Measurements from ENCODE around the gene PPTC7.
"Not testable (repeated sequence)": the region's sequence is repeated elsewhere in the genome, so short reads cannot be mapped to it uniquely, and the experiment has no call there.

The PPTC7 gene

DNA sequence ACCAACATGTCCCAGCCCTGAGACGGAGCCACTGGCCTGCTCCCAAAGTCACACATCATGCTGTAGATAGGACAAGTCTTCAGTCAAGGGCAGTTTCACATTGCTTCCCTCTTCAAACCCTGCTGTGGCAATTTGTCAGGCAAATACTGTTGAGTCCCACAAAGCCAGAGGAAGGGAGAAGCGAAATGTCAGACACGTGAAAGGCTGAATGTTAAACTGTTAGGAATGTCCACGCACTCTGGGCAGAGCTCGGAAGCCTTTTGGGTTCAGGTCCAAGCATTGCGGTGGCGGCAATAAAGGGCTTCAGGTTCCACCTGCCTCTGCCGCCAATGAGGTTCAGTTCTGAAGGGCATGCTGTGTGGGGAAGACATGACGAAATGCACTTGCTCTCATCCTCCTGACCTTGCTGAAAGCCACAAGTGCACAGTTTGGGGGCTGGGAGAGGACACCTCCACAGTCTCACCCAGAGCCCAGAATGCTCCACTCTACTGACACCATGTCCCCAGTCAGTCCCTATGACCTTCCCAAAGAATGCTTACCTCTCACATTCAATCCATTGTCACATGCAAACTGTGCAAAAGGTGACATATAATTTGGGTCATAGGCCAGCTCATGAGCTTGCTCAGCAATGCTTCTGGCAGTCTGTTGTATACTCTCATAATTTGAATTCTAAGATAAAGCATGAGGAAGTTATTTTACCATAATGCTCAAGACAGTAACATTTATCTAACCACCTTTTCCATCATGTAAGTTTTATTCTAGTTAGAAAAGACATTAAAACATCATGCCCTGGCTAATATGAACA, 45.3 kb downstream of the PPTC7 start:
- no peak for FAIRE-seq
- DNase-seq (ENCODE audit: insufficient read length, low spot score): no peak

GRCh38 chr12:110536834-110537604, 46.1 kb downstream of the PPTC7 start:
- DNase-seq (ENCODE audit: insufficient read length, low spot score): no peak
- FAIRE-seq: peak; percentile 37

- DNase-seq (ENCODE audit: insufficient read length, low spot score): no peak
- FAIRE-seq: peak; percentile 28
Observed at GRCh38 chr12:110534811-110535210, 48.3 kb downstream of the PPTC7 start.

DNA sequence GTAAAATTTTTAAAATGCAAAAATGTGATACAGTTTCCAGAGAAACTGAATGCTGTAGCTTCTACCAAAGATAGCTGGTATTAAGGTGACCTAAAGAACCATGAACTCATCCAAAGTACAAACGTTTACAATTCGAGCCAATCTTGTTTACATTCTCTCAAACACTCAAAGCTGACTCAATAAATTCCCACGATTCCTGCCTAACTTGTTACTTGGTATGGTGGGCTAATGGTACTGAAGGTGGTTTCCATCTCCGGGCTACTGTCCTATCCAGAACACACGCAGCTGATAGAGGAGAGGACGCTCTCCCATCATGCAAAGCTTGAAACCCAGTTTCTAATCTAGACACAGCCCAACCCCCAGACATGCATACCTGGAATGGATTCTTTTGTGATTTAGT, 49.5 kb downstream of the PPTC7 start:
- FAIRE-seq (peak; percentile 73), DNase-seq (ENCODE audit: insufficient read length, low spot score) (no peak)

DNA sequence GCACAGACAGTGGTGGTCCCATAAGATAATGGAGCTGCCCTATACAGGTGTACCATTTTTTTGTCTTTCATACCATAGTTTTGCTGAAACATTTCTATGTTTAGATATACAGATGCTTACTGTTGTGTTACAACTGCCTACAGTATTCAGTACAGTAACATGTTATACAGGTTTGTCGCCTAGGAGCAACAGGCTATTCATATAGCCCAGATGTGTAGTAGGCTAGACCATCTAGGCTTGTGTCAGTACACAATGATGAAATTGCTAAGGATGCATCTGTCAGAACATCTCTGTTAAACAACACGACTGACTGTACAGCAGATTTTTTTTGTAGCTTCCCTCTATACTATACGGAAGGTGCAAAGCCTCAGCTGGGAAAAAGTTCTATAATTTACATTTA, 50.5 kb downstream of the PPTC7 start:
- DNase-seq (ENCODE audit: insufficient read length, low spot score) (no peak), FAIRE-seq (no peak)

DNA sequence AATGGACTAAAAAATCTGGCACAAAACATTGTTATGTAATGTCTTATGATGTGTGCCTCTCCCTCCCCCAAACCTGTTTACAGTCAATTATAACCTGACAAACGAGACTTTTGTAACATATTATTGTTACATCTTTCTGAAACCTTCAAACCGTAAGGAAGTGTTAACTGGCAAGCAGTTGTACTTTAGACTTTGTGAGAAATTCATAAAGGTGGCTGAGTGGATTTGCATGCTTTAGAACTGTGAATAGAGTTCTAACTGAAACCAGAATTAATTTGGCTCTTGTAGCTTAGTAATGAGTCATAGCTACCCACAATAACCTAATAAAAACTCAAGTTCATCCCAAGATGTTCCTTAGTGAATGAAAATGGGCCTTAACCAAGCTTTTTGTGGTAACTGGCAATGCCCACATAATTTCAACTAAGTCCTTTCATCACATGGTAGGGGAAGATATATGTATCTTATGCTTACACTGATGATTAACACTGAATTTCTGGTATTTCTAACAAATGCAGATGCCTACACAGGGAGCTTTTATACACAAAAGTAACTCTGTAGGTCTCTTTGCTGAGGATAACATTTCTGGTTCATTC, 51.3 kb downstream of the PPTC7 start:
- DNase-seq (ENCODE audit: insufficient read length, low spot score): peak; percentile 50
- peak; percentile 98 for FAIRE-seq

DNA sequence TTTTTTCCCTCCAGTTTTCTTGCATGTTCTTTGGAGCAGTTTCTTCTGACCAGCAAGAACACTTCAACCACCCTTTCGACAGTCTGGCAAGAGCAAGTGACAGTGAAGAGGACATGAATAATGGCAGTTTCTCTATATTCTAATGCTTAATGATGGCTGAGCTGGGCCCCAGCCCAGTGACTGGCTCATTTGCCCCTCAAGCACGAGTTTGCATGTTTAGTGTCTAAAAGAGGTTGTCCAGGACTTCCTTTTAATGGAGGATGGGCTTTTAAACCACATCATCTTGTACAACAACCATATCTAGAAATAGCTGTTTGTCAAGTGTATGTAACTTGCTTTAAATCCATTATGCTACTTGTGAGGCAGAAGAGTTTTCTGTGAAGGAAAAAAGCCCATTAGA, 52.6 kb downstream of the PPTC7 start:
- FAIRE-seq (peak; percentile 44), DNase-seq (ENCODE audit: insufficient read length, low spot score) (no peak)

DNA sequence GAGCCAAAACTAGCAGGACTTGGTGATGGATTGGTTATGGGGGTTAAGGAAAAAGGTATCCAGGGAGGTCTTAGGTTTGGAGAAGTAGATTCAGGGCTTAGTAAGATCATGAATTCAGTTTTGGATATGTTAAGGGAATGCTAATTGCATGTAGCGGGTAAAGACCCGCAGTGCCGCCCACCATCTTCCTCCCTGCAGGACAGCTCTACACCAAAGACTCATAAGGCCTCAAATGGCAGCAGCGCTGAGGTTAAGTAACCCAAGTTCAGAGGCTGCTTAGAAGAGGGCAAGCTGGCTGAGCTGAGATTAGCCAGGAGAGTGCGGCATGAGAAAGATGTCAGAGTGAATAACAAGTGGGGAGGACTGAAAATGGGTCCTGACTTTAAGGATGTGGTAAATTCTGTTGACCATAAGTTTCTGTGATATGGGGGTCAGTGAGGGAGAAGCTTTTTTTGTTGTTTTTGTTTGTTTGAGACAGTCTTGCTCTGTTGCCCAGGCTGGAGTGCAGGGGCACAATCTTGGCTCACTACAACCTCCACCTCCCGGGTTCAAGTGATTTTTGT, 54.8 kb downstream of the PPTC7 start:
- FAIRE-seq (peak; percentile 52), DNase-seq (ENCODE audit: insufficient read length, low spot score) (no peak)

GRCh38 chr12:110520876-110521712, 62.0 kb downstream of the PPTC7 start:
- DNase-seq (ENCODE audit: insufficient read length, low spot score); FAIRE-seq: not testable (repeated sequence)

- FAIRE-seq; DNase-seq (ENCODE audit: insufficient read length, low spot score): not testable (repeated sequence)
Observed at GRCh38 chr12:110518014-110518413, 65.1 kb downstream of the PPTC7 start.

DNA sequence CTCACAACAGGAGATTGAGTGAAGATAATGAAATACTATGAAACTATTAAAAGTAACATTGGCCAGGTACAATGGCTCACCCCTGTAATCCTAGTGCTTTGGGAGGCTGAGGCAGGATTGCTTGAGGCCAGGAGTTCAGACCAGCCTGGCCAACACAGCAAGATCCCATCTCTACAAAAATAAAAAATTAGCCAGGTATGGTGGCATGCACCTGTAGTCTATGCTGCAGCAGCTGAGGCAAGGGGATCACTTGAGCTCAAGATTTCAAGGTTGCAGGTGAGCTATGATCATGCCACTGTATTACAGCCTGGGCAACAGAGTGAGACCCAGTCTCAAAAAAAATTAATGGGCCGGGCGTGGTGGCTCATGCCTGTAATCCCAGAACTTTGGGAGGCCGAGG, 66.1 kb downstream of the PPTC7 start:
- DNase-seq (ENCODE audit: insufficient read length, low spot score): no peak
- no peak for FAIRE-seq

DNA sequence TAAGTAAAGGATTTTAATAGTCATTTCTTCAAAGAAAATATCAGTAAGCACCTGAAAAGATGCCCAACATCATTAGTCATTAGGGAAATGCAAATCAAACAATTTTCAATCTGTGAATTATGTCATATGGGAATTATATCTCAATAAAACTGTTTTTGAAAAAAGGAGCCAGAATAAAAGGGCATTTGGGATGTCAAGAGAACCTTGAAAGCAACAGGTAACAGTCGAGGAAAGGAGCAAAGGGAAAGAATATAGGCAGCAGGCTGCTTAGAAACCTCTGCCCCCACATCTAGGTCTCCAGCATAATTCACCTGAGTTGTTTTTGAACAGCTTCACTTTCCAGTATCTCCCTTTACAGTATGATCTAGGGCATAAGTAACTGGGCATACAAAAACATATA, 68.8 kb downstream of the PPTC7 start:
- FAIRE-seq: no peak
- DNase-seq (ENCODE audit: insufficient read length, low spot score): no peak

GRCh38 chr12:110513842-110514241, 69.3 kb downstream of the PPTC7 start:
- DNase-seq (ENCODE audit: insufficient read length, low spot score) (no peak), FAIRE-seq (no peak)

DNA sequence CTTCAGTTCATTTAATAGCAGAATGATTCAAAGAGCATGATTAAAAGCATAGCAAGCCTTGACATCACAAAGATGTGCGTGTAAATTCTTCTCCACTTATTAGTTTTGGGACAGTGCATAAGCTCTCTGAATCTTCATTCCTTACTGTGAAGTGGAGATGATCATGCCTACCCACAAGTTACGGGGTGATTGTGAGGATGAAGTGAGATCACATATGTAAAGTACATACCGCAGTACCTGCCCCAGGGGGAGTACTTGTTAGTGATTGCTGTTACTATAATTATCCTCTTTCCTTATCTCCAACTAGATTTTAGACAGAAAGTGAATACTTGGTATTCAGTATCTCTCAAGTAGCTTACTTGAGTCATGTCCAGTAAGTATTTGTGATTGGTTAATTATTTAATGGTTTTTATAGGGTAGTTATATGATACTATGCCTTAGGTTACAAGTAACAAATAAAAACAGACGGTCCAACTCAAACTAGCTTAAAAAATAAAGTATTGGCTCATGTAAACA, 75.0 kb downstream of the PPTC7 start:
- no peak for FAIRE-seq
- no peak for DNase-seq (ENCODE audit: insufficient read length, low spot score)

GRCh38 chr12:110505332-110505731, 77.8 kb downstream of the PPTC7 start:
- no peak for FAIRE-seq
- no peak for DNase-seq (ENCODE audit: insufficient read length, low spot score)

DNA sequence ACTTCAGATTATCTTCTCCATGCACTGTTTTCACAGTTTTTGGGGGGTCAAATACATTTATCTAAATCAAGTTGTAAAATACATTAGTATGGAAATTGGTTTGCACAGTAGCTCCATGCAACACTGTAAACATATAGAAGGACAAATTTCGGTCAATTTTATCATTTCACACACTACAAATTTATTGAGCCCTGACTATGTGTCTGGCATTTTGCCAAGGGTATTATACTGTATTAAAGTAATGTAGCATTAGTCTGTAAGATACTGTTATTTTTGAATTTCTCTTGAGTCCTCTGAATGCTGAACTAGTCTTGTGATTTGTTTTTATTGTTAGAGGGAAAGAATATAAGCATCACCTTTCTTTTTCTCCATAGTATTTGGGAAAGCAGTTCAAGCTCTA, 79.7 kb downstream of the PPTC7 start:
- FAIRE-seq: no peak

DNA sequence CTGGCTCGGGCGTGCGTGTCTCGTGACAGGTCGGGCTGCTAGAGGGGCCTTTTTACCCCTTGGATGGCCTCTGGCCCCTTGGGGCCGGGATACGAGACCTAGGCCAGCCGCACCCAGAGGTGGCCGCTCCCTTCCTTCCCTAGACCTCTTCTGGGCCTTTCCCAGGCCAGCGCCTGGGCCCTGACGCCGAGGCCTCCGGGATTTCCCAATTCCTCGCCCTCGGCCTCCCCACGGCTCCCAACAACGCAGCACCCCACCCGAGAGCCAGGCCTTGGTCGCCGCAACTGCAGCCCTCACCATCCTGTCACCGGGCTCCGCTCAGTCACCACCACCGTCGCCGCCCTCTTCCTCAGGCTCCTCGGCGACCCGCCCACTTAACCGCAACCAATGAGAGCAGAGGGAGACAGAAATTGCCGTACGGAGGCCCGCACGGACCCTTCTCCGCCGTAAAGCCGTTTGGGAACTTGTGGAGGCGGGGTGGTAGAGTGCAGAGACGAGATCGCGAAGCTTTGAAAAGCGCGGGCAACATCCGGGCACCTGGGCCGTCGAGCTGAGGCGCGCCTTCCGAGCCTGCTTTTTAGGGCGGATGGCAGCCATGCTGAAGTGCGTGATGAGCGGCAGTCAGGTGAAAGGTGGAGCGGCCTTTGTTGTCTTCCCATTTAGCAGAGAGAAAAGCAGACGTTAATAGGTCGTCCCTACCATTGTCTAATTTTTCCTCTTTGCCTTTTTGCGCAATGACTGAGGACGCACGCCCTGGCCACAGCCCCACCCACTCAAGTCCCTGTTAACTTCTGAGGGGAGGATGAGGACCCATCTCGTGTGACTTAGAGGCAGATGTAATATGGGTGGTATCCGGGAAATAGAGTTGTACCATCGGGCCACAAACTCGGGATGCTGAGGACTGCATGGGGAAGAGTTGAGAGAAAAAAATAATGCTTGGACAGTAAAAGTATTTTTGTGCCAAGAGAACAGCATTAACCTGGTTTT, 81.1 kb downstream of the PPTC7 start, which contains the start of the genes RAD9B and VPS29:
Gene RAD9B, plus strand, starts transcription at position 580 of the 987 bp plus-strand sequence. Its CDS starts 7 bp downstream, at position 587.
Gene VPS29, minus strand, starts transcription at position 360 of the 987 bp plus-strand sequence. Its CDS starts 60 bp downstream, at position 300.
- DNase-seq (ENCODE audit: insufficient read length, low spot score) (peak; percentile 80), FAIRE-seq (peak; percentile 93)

More for the DNA sequence above, 79.7 kb downstream of the PPTC7 start:
- DNase-seq (ENCODE audit: insufficient read length, low spot score): no peak

GRCh38 chr12:110501399-110501751, 81.7 kb downstream of the PPTC7 start:
- DNase-seq (ENCODE audit: insufficient read length, low spot score) (peak; percentile 18), FAIRE-seq (peak; percentile 81)
